HEK293T (cell line): ENCODE measurements around the gene RPL12.

Source experiments
- BHLHE40 ChIP-seq: fragments of 450-650 bp; IDR thresholded peaks from 2 replicates; pipeline ENCODE4 v1.6.1; 2016; ENCODE audit warnings: mild to moderate bottlenecking, moderate library complexity, borderline replicate concordance
- ELF4 ChIP-seq: fragments of 450-650 bp; IDR thresholded peaks from 2 replicates; pipeline ENCODE4 v1.6.1; 2017; ENCODE audit warnings: antibody characterized with exemption
- FOXA1 ChIP-seq: fragments of 450-650 bp; IDR thresholded peaks from 2 replicates; pipeline ENCODE4 v1.6.1; 2016; ENCODE audit warnings: mild to moderate bottlenecking
- FOXK2 ChIP-seq: fragments of 450-650 bp; IDR thresholded peaks from 2 replicates; pipeline ENCODE4 v1.6.1; 2016; ENCODE audit warnings: mild to moderate bottlenecking
- FOXM1 ChIP-seq: fragments of 450-650 bp; IDR thresholded peaks from 2 replicates; pipeline ENCODE4 v1.6.1; 2017; ENCODE audit warnings: mild to moderate bottlenecking, borderline replicate concordance
- PKNOX1 ChIP-seq: fragments of 450-650 bp; IDR thresholded peaks from 2 replicates; pipeline ENCODE4 v1.6.1; 2016
- SP1 ChIP-seq: fragments of 450-650 bp; IDR thresholded peaks from 2 replicates; pipeline ENCODE4 v1.6.1; 2017
- SUZ12 ChIP-seq: fragments of 450-650 bp; IDR thresholded peaks from 2 replicates; pipeline ENCODE4 v1.6.1; 2016; ENCODE audit warnings: mild to moderate bottlenecking
- ZNF384 ChIP-seq: fragments of 450-650 bp; IDR thresholded peaks from 2 replicates; pipeline ENCODE4 v1.6.1; 2016

- no peak for TF ChIP-seq BHLHE40
- TF ChIP-seq FOXK2, result no peak
- TF ChIP-seq FOXA1, result no peak
- TF ChIP-seq PKNOX1, result no peak
- TF ChIP-seq SUZ12, result no peak
- no peak for TF ChIP-seq ELF4
- TF ChIP-seq FOXM1, result no peak
- no peak for TF ChIP-seq SP1
- no peak for TF ChIP-seq ZNF384
Measured at GRCh38 chr9:127494304-127494702, 43.1 kb upstream of the RPL12 start.
